ENCODE data around the gene CORO1C.
A peak's percentile ranks its signal among the peaks of the same experiment; 100 is the strongest.

Gene CORO1C

GRCh38 chr12:108647585-108648287 is 83.6 kb downstream of the CORO1C start:
- no peak for DNase-seq (ENCODE audit: low read depth)

GRCh38 chr12:108646600-108647579 is 84.4 kb downstream of the CORO1C start:
- DNase-seq (ENCODE audit: low read depth): no peak

DNA sequence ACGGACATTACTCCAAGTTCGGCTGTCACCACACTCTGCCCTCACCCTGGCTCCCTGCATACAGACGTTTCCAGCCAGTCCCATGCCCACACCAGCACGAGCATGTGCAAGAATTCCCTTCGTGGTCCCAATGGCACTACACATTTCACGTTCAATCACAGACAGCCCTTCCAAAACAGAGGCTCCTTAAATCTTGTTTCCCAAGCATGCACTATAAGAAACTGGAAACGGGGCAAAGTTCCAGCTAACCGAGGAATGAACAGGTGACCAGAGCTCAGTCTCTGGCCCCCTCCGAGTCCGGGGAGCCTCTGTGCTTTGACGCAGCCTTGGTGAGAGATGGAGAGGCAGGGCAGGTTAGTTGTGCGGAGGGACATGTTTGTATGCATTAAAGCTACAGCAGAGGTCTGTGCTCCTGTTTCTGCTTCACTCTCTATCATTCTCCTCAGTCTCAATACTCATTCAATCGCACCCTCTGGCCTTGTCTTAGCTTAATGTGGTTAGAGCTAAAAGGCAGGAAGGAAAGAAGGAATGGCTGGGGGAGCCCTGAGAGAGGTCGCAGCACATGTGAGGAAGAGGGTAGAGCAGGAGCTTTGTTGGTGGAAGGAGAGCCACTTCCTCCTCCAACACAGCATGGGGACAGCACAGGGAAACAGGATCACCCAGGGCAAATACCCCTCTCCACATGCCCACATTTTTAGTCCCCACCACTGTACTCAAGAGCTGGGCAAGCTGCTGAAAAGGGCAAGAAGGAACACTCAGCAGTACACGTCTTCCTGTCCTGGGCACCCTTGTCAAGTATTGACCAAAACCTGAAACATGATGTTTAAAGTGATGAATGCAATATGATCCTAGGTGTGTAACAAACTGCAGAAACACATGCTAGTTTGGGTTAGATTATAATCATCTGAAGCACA is 85.4 kb downstream of the CORO1C start:
- no peak for DNase-seq (ENCODE audit: low read depth)

- DNase-seq (ENCODE audit: low read depth): no peak
These were observed 86.6 kb downstream of the CORO1C start for GRCh38 chr12:108644811-108645120.

- no peak for DNase-seq (ENCODE audit: low read depth)
These were observed 87.1 kb downstream of the CORO1C start for GRCh38 chr12:108643941-108644810.

- DNase-seq (ENCODE audit: low read depth): no peak
These were observed 88.2 kb downstream of the CORO1C start for GRCh38 chr12:108642899-108643654.

- no peak for DNase-seq (ENCODE audit: low read depth)
These were observed 88.9 kb downstream of the CORO1C start for GRCh38 chr12:108642269-108642870.

- no peak for DNase-seq (ENCODE audit: low read depth)
These were observed 89.7 kb downstream of the CORO1C start for GRCh38 chr12:108641446-108642268.

- peak; percentile 61 for DNase-seq (ENCODE audit: low read depth)
These were observed 90.4 kb downstream of the CORO1C start for GRCh38 chr12:108640802-108641445.

GRCh38 chr12:108638997-108639822 is 92.1 kb downstream of the CORO1C start:
- DNase-seq (ENCODE audit: low read depth): no peak

GRCh38 chr12:108638141-108638827 is 93.0 kb downstream of the CORO1C start:
- no peak for DNase-seq (ENCODE audit: low read depth)

GRCh38 chr12:108637222-108637971 is 93.9 kb downstream of the CORO1C start:
- DNase-seq (ENCODE audit: low read depth): no peak

DNA sequence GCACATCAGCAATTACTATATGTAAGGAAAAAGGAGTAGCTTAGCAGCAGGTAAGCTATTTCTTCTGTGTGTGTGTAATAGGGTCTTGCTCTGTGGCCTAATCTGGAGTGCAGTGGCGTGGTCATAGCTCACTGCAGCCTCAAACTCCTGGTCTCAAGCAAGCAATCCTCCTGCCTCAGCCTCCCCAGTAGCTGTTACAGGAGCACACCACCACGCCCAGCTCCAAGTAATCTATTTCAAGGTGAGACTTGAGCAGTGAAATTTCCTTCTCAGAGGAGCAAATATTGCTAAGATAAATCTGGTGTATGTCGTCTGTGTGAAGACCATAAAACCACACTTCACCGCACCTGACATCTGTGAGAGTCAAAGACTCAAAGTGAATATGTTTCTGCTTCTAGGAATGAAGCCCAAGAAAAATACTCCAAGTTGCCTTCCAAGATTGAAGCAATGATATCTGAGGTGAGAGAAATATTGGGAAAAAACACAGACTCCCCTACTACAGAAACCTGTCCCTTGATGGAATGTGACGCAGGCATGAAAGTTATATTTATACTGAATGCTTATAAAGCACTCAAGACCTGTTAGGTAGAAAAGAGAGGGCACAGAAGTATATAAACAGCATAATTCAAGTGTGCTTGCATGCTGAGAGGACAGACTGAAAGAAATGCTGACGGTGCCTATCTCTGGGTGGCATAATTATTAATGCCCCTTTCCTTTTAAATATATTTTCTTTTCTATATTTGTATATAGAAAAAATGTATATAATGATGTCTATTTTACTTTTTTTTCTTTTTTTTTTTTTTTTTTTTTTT is 95.1 kb downstream of the CORO1C start:
- DNase-seq (ENCODE audit: low read depth): no peak

DNA sequence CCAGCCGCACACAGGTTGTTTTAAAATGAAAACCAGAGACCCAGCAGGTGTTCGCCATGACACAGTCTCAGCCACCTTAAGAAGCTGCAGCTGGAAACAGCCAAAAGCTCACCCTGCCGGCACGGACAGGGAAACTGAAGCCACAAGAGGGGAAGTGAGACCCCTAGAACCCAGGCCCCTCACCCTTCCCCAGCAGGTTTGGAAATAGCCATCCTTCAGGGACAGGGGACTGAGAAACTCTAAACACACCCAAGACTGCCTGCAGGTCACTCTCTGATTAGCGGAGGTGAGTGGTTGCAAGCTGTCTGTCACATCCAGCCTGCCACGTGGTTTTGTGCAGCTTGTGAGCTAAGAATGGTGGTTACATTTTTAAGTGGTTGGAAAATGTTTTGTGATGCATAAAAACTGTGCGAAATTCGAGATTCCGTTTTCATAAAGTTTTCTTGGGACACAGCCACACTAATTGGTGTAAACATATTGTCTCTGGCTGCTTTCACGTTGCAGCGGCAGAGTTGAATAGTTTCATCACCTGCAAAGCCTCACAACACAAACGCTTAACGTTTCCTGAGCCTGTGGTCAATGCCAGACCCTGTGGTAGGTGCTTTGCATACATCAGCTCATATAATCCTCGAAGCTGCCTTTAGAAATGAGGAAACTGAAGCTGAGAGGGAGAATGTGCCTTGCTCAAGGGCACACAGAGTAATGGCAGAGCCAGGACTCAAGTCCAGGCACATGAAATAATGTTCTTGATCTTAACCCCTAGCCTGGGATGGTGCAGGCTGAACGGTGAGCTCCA is 95.9 kb downstream of the CORO1C start:
- DNase-seq (ENCODE audit: low read depth): peak; percentile 32

DNA sequence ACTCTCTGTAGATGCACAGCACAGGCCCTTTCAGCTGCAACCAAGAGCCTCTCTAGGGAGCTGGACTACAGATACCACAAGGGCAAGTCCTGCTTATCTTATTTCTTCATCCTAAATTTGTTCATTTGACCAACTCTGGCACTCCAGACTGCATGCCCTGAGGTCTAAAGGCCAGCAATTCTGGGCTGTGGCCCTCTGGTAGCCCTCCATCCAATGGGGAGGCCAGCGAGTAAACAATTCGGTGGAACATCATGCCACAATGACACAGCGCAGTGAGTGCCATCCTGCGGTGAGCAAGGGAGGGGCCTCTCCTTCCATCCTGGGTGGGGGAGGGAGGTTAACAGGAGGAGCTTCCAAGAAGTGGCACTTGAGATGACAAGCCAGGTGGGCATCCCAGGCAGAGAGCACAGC is 97.0 kb downstream of the CORO1C start:
- no peak for DNase-seq (ENCODE audit: low read depth)
